GM19351 (cell line): ENCODE results near the gene UBE2D3.

Source experiments
- ATAC-seq: cut with Tn5 transposase; IDR thresholded peaks from one replicate; pipeline ENCODE4 v1.9.1; 2021; ENCODE audit warnings: mild to moderate bottlenecking, moderate library complexity; ENCODE audit not compliant: unreplicated experiment

The UBE2D3 gene

DNA sequence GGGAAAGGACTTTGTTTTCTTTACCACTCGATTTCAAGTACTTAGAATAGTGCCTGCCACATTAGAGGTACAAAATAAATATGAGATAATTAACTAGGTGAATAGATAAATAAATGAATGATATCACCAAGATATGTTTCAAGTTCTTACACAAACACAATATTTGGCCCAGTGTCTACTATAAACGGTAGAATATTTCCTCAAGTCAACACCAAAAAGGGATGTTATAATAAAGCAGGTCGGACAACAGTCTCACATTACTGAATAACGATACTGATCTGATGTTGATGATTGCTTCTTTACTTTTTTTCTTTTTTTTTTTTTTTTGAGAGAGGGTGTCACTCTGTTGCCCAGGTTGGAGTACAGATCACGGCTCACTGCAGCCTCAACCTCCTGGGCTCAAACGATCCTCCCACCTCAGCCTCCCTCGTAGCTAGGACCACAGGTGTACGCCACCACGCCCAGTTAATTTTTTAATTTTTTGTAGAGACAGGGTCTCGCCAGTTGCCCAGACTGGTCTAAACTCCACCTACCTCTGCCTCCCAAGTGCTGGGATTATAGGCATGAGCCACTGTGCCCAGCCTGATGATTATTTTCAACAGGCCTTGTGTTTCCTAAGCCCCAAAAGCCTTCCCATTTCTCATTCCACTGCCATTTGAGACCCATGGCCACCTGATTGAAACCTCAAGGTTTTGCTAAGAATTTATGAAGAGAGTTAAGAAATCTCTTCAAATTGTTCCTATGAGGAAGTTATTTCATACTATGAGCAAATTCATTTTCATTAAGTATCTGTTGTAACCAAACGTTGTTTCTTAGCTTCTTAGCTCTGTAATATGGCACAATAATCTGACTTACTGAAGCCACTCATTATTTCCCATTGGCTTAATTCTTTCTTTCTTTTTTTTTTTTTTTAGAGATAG is 68.8 kb downstream of the UBE2D3 start:
- no peak for ATAC-seq

DNA sequence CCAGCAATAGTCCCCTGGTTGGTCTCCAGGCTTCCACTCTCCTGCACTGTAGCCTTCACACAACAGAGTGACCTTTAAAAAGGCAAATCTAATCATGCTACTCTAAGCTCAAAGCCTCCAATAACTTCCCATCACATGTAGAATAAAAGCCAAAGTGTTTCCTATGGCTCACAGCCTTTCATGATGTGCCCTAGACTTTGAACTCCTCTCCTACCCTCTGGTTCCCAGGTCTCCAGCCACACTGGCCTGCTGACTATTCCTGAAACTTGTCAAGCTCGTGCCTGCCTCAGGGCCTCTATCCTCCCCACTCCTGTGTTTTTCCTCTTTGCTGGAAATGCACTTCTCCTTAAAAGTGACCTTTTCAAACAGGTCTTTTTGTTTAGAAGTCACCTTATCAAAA is 69.7 kb downstream of the UBE2D3 start:
- no peak for ATAC-seq

DNA sequence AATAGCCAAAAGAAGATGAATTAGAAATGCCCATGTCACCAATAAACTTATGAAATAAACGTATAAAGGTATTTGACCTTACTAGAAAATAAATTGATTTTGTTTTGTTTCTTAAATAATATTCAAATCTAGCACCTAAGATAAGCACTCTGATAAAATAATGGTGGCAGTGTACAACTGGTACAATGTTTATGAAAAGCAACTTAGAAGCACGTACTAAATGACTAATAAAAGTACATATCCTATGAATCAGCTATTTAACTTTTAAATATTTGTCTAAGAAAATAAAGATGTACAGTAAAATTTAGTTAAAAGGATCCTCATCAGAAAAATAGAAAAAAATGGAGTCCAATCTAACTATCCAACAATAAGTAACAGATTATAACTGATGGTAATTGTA is 73.3 kb downstream of the UBE2D3 start:
- no peak for ATAC-seq

DNA sequence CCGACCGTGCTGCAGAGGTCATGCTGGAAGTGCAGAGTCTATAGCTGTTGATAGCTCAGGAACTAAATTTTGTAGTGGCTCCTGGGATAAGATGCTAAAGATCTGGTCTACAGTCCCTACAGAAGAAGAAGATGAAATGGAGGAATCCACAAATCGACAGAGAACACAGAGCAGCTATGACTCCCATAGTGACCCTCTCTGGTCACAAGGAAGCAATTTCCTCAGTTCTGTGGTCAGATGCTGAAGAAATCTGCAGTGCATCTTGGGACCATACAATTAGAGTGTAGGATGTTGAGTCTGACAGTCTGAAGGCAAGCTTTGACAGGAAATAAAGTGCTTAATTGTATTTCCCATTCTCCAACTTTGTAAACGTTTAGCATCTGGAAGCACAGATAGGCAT is 75.4 kb downstream of the UBE2D3 start:
- ATAC-seq, result no peak
